Right lobe of liver (tissue), 6 donors: ENCODE data around the gene TENM4. TPM values are rescaled to one million over a fixed set of nuclear protein-coding genes. Genes with fewer than 3 reads are reported as not detected.

Experiments
- ATAC-seq, 4 donors: fragments of 200-7000 bp; cut with Tn5 transposase; one replicate each; pipeline ENCODE4 v1.9.1; 2020; ENCODE audit warnings: mild to moderate bottlenecking in 4 of 4, moderate library complexity in 4 of 4
- DNase-seq, 3 donors: peaks; one replicate each; pipeline ENCODE4 v3.0.0-alpha.2; 2020
- H3K27ac ChIP-seq, 3 donors: fragments of 200-600 bp; one replicate each; pipeline ENCODE4 v1.8.0; 2022
- H3K27me3 ChIP-seq, 2 donors: fragments of 200-600 bp; one replicate each; pipeline ENCODE4 v1.8.0; 2022
- H3K36me3 ChIP-seq, 4 donors: fragments of 200-600 bp; sonication (generic) in 1 of 4; one replicate each; pipeline versions ENCODE4 v1.5.1 to v1.8.0; 2017 to 2022; ENCODE audit warnings: control low read depth in 1 of 4
- H3K4me1 ChIP-seq, 4 donors: fragments of 200-600 bp; sonication (generic) in 1 of 4; one replicate each; pipeline versions ENCODE4 v1.5.1 to v1.8.0; 2017 to 2022; ENCODE audit warnings: control low read depth in 1 of 4
- H3K4me3 ChIP-seq, 3 donors: fragments of 200-600 bp; one replicate each; pipeline ENCODE4 v1.8.0; 2022
- H3K9me3 ChIP-seq, 4 donors: fragments of 200-600 bp; sonication (generic) in 1 of 4; one replicate each; pipeline versions ENCODE4 v1.5.1 to v1.8.0; 2017 to 2022; ENCODE audit warnings: control low read depth in 1 of 4
- CTCF ChIP-seq, 4 donors: fragments of 200-600 bp in 3 of 4; fragments of 450-650 bp in 1 of 4; IDR thresholded peaks; one replicate each; pipeline versions ENCODE4 v1.5.1 to v1.8.0; 2016 to 2022; ENCODE audit warnings: antibody characterized with exemption in 4 of 4, mild to moderate bottlenecking in 2 of 4
- POLR2A ChIP-seq: fragments of 450-650 bp; IDR thresholded peaks from one replicate; pipeline ENCODE4 v1.6.1; 2017; ENCODE audit warnings: antibody characterized with exemption, mild to moderate bottlenecking
- WGBS: methylation state at CpG from one replicate; pipeline ENCODE4 v1.1.6; 2018; ENCODE audit warnings: low coverage, low lambda C conversion rate; ENCODE audit not compliant: insufficient coverage; ENCODE audit errors: missing lambda C conversion rate; 5-methylcytosine and 5-hydroxymethylcytosine counted together
- intact Hi-C, 2 donors: fragments of 100-400 bp; cut with DNase I; formaldehyde crosslinking; loops; one replicate each; pipeline versions ENCODE4 v1.11.2 to v1.14.1; 2022
- total RNA-seq, 6 experiments: library from RNA; depleted of rRNA in 2 of 6; stranded (reverse); fragments of >200 nt in 2 of 6; fragmentation: NEBNext Ultra II Directional in 3 of 6; extraction: Animal tissue kit (Norgen Biotek cat#: 25700) in 3 of 6; gene quantifications; one replicate each; pipeline versions ENCODE4 v1.1.0 to v1.2.4, GENCODE V29; 2016 to 2023
- donor health status: DM: no; HTN: yes; CAD: no.
- donor health status: DM: no; HTN: no; CAD: no.
- donor health status: DM: no; HTN: no; CAD: no.
- donor health status: DM: no; HTN: yes; CAD: no.
- donor health status: DM: no; HTN: yes; CAD: no.

Gene TENM4
- total RNA-seq, 6 experiments from 2014 or later, result 0.04 to 0.58 (median 0.14) TPM; not detected in 2

GRCh38 chr11:79059141-79059540, 381.7 kb downstream of the TENM4 start:
- no peak for ATAC-seq
- Histone ChIP-seq H3K4me3 (no peak overlapping the region), H3K36me3 (no peaks in the 10 kb centered on the region), H3K27me3 (no peaks in the 10 kb centered on the region), H3K27ac (no peak overlapping the region), H3K4me1 (no peaks in the 10 kb centered on the region), H3K9me3 (no peaks in the 10 kb centered on the region)
- 96% methylated on average over 4 of the region's 4 CpGs for WGBS
- TF ChIP-seq CTCF (IDR thresholded peaks at IDR 0.05) (no peak), POLR2A (no peak)
- intact Hi-C loops, result no loop called here
- DNase-seq, result no peak

- Histone ChIP-seq H3K27me3 (no peaks in the 10 kb centered on the region), H3K4me3 (no peak overlapping the region), H3K4me1 (no peaks in the 10 kb centered on the region), H3K9me3 (no peaks in the 10 kb centered on the region), H3K27ac (no peak overlapping the region), H3K36me3 (no peaks in the 10 kb centered on the region)
- DNase-seq (no peak), ATAC-seq (peak in 1 of 4 donors; percentile 14)
- 60% methylated on average over 8 of the region's 8 CpGs for WGBS
- intact Hi-C loops, result no loop called here
- no peak for TF ChIP-seq CTCF (IDR thresholded peaks at IDR 0.05)
- no peak for TF ChIP-seq POLR2A
Observed at GRCh38 chr11:79055856-79056631, 384.8 kb downstream of the TENM4 start.

- H3K27ac ChIP-seq, result no peak overlapping the region
- DNase-seq (no peak), ATAC-seq (no peak)
- H3K9me3 ChIP-seq, result no peaks in the 10 kb centered on the region
- no peaks in the 10 kb centered on the region for H3K27me3 ChIP-seq
- H3K4me3 ChIP-seq, result no peak overlapping the region
- no peaks in the 10 kb centered on the region for H3K36me3 ChIP-seq
- 76% methylated on average over 3 of the region's 3 CpGs for WGBS
- intact Hi-C loops, result no loop called here
- TF ChIP-seq POLR2A (no peak), CTCF (IDR thresholded peaks at IDR 0.05) (no peak)
- peaks cover 0 to 11% (median 5%) of the 10 kb centered on the region in 4 donors for H3K4me1 ChIP-seq
Observed at GRCh38 chr11:79054636-79055035, 386.2 kb downstream of the TENM4 start.

GRCh38 chr11:79052544-79052943, 388.3 kb downstream of the TENM4 start:
- intact Hi-C loops, result no loop called here
- ATAC-seq (no peak), DNase-seq (no peak)
- H3K4me3 ChIP-seq, result no peak overlapping the region
- no peaks in the 10 kb centered on the region for H3K27me3 ChIP-seq
- peaks cover 0 to 19% (median 9%) of the 10 kb centered on the region in 4 donors for H3K4me1 ChIP-seq
- WGBS, result 28% methylated on average over 3 of the region's 3 CpGs
- TF ChIP-seq POLR2A, result no peak
- peak in 2 of 4 donors; percentile 10 to 21 for TF ChIP-seq CTCF (IDR thresholded peaks at IDR 0.05)
- H3K9me3 ChIP-seq, result no peaks in the 10 kb centered on the region
- H3K36me3 ChIP-seq, result no peaks in the 10 kb centered on the region
- no peak overlapping the region for H3K27ac ChIP-seq
